ENCODE measurements around the gene CLEC20A. TPM values are rescaled to one million over a fixed set of nuclear protein-coding genes. Genes with fewer than 3 reads are reported as not detected.

Gene CLEC20A
- polyA plus RNA-seq, 4 donors: 0.04 to 0.10 TPM; not detected in 2

DNA sequence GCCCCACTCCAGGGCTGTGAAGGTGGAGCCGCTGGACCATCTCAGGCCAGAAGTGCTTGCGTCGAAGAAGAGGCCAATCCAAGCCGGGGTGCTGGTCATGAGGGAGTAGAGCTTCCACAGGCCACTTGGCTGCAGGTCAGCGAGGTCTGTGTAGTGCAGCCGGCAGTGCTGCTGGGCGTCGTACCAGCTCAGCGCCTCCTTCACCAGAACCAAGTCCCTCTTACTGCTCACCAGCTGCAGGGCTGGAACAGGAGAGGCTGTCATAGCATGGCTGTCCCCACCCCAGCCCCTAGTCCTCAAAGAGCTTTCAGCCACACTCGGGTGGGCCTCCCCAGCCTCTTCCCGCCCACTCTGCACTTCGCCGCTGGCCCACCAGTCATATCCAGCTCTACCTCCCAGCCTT lies 2.2 kb downstream of the CLEC20A start:
- H3K36me3 ChIP-seq (ENCODE audit: control insufficient read depth in 3 of 3, insufficient read depth in 2 of 3, low read depth in 1 of 3, low read length in 3 of 3): no peaks in the 10 kb centered on the region
- H3K27ac ChIP-seq (ENCODE audit: low read depth in 1 of 3, low read length in 2 of 3): no peak overlapping the region
- FAIRE-seq (no peak), DNase-seq (no peak)
- no peaks in the 10 kb centered on the region for H3K9me3 ChIP-seq (ENCODE audit: control insufficient read depth in 2 of 2, insufficient read depth in 1 of 2, low read depth in 1 of 2, low read length in 1 of 2)
- no peak overlapping the region for H3K4me3 ChIP-seq (ENCODE audit: low read depth in 1 of 3, low read length in 3 of 3)
- no peaks in the 10 kb centered on the region for H3K27me3 ChIP-seq (ENCODE audit: control insufficient read depth in 3 of 3, insufficient read depth in 3 of 3, low read length in 3 of 3)
- WGBS, 3 donors: 92 to 97% (median 93%) methylated on average over 13 of the region's 13 CpGs
- H3K4me1 ChIP-seq (ENCODE audit: control insufficient read depth in 3 of 3, insufficient read depth in 2 of 3, low read depth in 1 of 3, low read length in 2 of 3): no peaks in the 10 kb centered on the region

DNA sequence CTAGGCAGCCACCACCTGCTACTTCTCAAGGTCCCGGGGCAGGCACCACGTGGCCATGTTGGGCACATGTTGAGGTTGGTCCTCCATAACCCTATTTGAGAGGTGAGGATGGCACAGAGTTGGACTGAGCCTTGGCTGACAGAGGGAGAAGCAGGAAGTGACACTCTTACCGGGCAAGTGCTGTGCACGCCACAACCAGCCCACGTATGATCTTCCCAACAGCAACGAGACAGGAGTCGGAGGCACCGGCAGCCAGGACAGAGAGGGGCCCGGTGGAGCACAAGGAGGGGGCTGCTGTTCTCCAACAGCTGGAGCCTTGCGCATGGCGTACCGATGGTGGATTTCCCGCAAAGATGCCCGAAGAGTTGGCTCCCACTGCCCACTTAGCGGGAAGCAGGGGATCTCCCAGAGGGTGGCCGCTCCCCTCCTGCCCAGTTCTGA lies 3.4 kb downstream of the CLEC20A start:
- DNase-seq (no peak), FAIRE-seq (no peak)
- H3K9me3 ChIP-seq (ENCODE audit: control insufficient read depth in 2 of 2, insufficient read depth in 1 of 2, low read depth in 1 of 2, low read length in 1 of 2): no peaks in the 10 kb centered on the region
- H3K4me3 ChIP-seq (ENCODE audit: low read depth in 1 of 3, low read length in 3 of 3): no peak overlapping the region
- no peaks in the 10 kb centered on the region for H3K36me3 ChIP-seq (ENCODE audit: control insufficient read depth in 3 of 3, insufficient read depth in 2 of 3, low read depth in 1 of 3, low read length in 3 of 3)
- no peak overlapping the region for H3K27ac ChIP-seq (ENCODE audit: low read depth in 1 of 3, low read length in 2 of 3)
- no peaks in the 10 kb centered on the region for H3K4me1 ChIP-seq (ENCODE audit: control insufficient read depth in 3 of 3, insufficient read depth in 2 of 3, low read depth in 1 of 3, low read length in 2 of 3)
- WGBS, 3 donors: 92 to 95% (median 94%) methylated on average over 15 to 16 of the region's 16 CpGs
- H3K27me3 ChIP-seq (ENCODE audit: control insufficient read depth in 3 of 3, insufficient read depth in 3 of 3, low read length in 3 of 3): no peaks in the 10 kb centered on the region

DNA sequence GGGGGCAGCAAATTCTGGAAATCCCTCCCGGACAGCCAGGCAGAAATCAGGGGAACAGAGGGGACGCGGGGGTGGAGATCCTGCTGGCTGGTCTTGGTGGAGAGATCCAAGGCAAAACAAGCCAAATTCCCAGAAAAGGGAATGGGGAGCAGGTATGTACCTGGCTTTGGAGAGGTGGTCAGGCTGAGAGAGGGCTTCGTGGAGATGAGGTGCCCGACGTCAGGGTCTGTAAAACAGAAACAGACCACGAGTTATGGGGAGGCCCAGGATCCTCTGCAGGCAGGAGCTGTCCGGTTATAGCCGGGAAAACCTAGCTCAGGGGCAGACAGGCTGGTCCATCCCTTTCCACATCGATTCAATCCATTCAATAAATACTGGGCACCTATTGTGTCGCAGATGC lies 4.4 kb downstream of the CLEC20A start:
- FAIRE-seq (no peak), DNase-seq (no peak)
- no peaks in the 10 kb centered on the region for H3K9me3 ChIP-seq (ENCODE audit: control insufficient read depth in 2 of 2, insufficient read depth in 1 of 2, low read depth in 1 of 2, low read length in 1 of 2)
- peaks cover 0 to 3% (median 0%) of the 10 kb centered on the region in 3 donors for H3K4me1 ChIP-seq (ENCODE audit: control insufficient read depth in 3 of 3, insufficient read depth in 2 of 3, low read depth in 1 of 3, low read length in 2 of 3)
- no peak overlapping the region for H3K27ac ChIP-seq (ENCODE audit: low read depth in 1 of 3, low read length in 2 of 3)
- H3K27me3 ChIP-seq (ENCODE audit: control insufficient read depth in 3 of 3, insufficient read depth in 3 of 3, low read length in 3 of 3): peaks cover 0 to 6% (median 0%) of the 10 kb centered on the region in 3 donors
- H3K36me3 ChIP-seq (ENCODE audit: control insufficient read depth in 3 of 3, insufficient read depth in 2 of 3, low read depth in 1 of 3, low read length in 3 of 3): no peaks in the 10 kb centered on the region
- no peak overlapping the region for H3K4me3 ChIP-seq (ENCODE audit: low read depth in 1 of 3, low read length in 3 of 3)
- whole genome bisulfite sequencing, 3 donors: 85 to 88% (median 88%) methylated on average over 11 of the region's 11 CpGs

DNA sequence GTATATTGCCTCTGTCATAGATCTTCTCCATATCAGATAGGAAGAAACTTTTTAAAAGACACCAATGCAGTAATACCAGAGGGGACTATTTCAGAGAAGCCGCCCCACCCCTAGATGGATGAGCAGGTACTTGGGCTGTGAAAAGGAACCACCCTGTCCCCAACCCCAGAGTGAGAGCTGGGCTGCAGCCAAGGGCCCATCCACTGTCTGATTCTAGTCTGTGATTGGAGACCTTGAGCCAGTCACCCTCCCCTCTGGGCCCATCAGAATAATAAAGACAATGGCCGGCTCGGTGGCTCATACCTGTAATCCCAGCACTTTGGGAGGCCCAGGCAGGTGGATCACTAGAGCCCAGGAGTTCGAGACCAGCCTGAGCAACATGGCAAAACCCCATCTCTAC lies 5.0 kb downstream of the CLEC20A start:
- no peak overlapping the region for H3K4me3 ChIP-seq (ENCODE audit: low read depth in 1 of 3, low read length in 3 of 3)
- peaks cover 0 to 7% (median 0%) of the 10 kb centered on the region in 3 donors for H3K4me1 ChIP-seq (ENCODE audit: control insufficient read depth in 3 of 3, insufficient read depth in 2 of 3, low read depth in 1 of 3, low read length in 2 of 3)
- H3K27me3 ChIP-seq (ENCODE audit: control insufficient read depth in 3 of 3, insufficient read depth in 3 of 3, low read length in 3 of 3): peaks cover 0 to 10% (median 0%) of the 10 kb centered on the region in 3 donors
- no peaks in the 10 kb centered on the region for H3K36me3 ChIP-seq (ENCODE audit: control insufficient read depth in 3 of 3, insufficient read depth in 2 of 3, low read depth in 1 of 3, low read length in 3 of 3)
- no peak overlapping the region for H3K27ac ChIP-seq (ENCODE audit: low read depth in 1 of 3, low read length in 2 of 3)
- no peak for DNase-seq
- no peak for FAIRE-seq
- whole genome bisulfite sequencing, 3 donors: 81 to 88% (median 88%) methylated on average over 4 of the region's 4 CpGs
- H3K9me3 ChIP-seq (ENCODE audit: control insufficient read depth in 2 of 2, insufficient read depth in 1 of 2, low read depth in 1 of 2, low read length in 1 of 2): no peaks in the 10 kb centered on the region

DNA sequence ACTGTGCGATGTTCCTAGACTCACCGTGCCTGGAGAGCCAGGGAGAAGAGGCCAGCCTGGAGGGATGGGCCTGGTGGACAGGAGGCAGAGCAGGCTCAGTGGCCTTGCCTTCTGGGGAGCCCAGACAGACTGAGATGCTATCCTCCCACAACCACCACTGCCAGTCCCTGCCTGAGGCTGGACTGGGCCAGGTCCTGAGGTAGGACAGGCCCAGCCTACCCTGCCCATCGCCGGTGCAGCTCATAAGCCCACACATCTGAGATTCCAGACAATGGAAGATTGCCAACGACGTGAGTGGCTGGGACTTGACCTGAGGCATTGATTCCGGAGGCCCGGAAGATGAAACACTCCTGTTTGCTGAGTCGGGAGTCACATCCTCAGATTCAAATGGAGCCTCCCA lies 5.8 kb downstream of the CLEC20A start:
- no peak for FAIRE-seq
- Histone ChIP-seq H3K27ac (ENCODE audit: low read depth in 1 of 3, low read length in 2 of 3) (no peak overlapping the region), H3K9me3 (ENCODE audit: control insufficient read depth in 2 of 2, insufficient read depth in 1 of 2, low read depth in 1 of 2, low read length in 1 of 2) (no peaks in the 10 kb centered on the region), H3K4me1 (ENCODE audit: control insufficient read depth in 3 of 3, insufficient read depth in 2 of 3, low read depth in 1 of 3, low read length in 2 of 3) (peaks cover 0 to 12% (median 0%) of the 10 kb centered on the region in 3 donors), H3K27me3 (ENCODE audit: control insufficient read depth in 3 of 3, insufficient read depth in 3 of 3, low read length in 3 of 3) (peaks cover 0 to 10% (median 0%) of the 10 kb centered on the region in 3 donors), H3K36me3 (ENCODE audit: control insufficient read depth in 3 of 3, insufficient read depth in 2 of 3, low read depth in 1 of 3, low read length in 3 of 3) (no peaks in the 10 kb centered on the region), H3K4me3 (ENCODE audit: low read depth in 1 of 3, low read length in 3 of 3) (no peak overlapping the region)
- DNase-seq: no peak
- WGBS, 3 donors: 92 to 94% (median 93%) methylated on average over 9 of the region's 9 CpGs

DNA sequence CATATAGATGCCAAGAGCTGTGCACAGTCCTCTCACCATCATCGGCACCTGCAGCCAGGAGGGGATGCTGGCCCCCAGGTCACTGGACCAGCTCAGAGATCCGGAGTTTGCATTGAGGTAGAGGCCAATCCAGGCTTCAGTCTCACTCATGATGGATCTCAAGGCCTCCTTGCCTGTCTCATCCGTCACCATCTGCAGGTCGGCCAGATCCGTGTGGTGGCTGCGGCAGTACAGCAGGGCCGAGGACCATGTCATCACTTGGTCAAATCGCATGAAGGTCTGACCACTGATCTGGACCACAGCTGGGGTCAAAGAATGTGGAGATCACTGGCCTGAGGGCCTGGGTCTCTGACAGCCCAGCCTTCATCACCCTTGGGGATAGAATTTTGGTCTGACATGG lies 6.6 kb downstream of the CLEC20A start:
- no peak for FAIRE-seq
- peaks cover 0 to 12% (median 0%) of the 10 kb centered on the region in 3 donors for H3K4me1 ChIP-seq (ENCODE audit: control insufficient read depth in 3 of 3, insufficient read depth in 2 of 3, low read depth in 1 of 3, low read length in 2 of 3)
- 91 to 96% (median 95%) methylated on average over 8 of the region's 8 CpGs for WGBS, 3 donors
- no peaks in the 10 kb centered on the region for H3K9me3 ChIP-seq (ENCODE audit: control insufficient read depth in 2 of 2, insufficient read depth in 1 of 2, low read depth in 1 of 2, low read length in 1 of 2)
- no peaks in the 10 kb centered on the region for H3K36me3 ChIP-seq (ENCODE audit: control insufficient read depth in 3 of 3, insufficient read depth in 2 of 3, low read depth in 1 of 3, low read length in 3 of 3)
- H3K27me3 ChIP-seq (ENCODE audit: control insufficient read depth in 3 of 3, insufficient read depth in 3 of 3, low read length in 3 of 3): peaks cover 0 to 10% (median 0%) of the 10 kb centered on the region in 3 donors
- DNase-seq: no peak
- H3K27ac ChIP-seq (ENCODE audit: low read depth in 1 of 3, low read length in 2 of 3): no peak overlapping the region
- no peak overlapping the region for H3K4me3 ChIP-seq (ENCODE audit: low read depth in 1 of 3, low read length in 3 of 3)

DNA sequence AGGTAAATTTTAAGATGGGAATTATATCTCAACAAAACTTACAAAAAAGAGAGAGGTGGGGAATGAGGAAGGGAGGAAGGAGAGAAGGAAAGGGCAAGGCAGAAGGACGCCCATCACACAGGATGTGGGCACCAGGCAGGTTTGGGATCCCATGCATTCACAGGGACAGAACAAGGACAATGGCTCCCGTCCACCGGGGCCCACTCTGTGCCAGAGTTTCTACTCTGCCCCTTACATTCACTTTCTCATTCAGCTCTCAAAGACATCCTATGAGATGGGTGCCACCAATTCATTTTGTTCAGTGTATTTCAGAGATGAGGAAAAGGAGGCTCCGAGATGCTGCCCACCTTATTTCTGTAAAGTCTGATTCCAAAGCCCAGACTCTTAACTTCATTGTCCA lies 7.4 kb downstream of the CLEC20A start:
- WGBS, 3 donors: 87 to 91% (median 90%) methylated on average over 4 of the region's 4 CpGs
- H3K4me1 ChIP-seq (ENCODE audit: control insufficient read depth in 3 of 3, insufficient read depth in 2 of 3, low read depth in 1 of 3, low read length in 2 of 3): peaks cover 0 to 12% (median 0%) of the 10 kb centered on the region in 3 donors
- H3K4me3 ChIP-seq (ENCODE audit: low read depth in 1 of 3, low read length in 3 of 3): no peak overlapping the region
- no peak for FAIRE-seq
- peaks cover 0 to 10% (median 0%) of the 10 kb centered on the region in 3 donors for H3K27me3 ChIP-seq (ENCODE audit: control insufficient read depth in 3 of 3, insufficient read depth in 3 of 3, low read length in 3 of 3)
- no peaks in the 10 kb centered on the region for H3K9me3 ChIP-seq (ENCODE audit: control insufficient read depth in 2 of 2, insufficient read depth in 1 of 2, low read depth in 1 of 2, low read length in 1 of 2)
- DNase-seq: no peak
- no peak overlapping the region for H3K27ac ChIP-seq (ENCODE audit: low read depth in 1 of 3, low read length in 2 of 3)
- H3K36me3 ChIP-seq (ENCODE audit: control insufficient read depth in 3 of 3, insufficient read depth in 2 of 3, low read depth in 1 of 3, low read length in 3 of 3): no peaks in the 10 kb centered on the region

DNA sequence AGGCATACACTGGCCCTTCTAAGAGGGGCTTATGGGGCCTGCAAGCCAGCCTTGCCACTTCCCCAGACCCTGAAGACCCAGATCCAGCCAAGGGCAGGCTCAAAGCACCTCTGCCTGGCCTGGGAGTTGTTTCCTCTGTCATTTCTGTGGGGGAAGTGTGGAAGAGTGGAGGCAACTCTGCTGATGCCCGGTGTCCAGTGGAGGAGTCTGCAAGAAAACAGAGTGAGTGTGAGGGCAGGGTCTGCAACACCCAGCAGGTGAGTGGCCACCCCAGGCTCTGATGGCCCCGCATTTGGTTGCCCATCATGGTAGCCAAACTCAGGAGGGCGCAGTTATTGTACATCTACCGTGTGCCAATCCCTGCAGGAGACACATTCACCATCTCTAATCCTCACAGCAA lies 8.4 kb downstream of the CLEC20A start:
- DNase-seq: no peak
- no peak for FAIRE-seq
- peaks cover 0 to 10% (median 0%) of the 10 kb centered on the region in 3 donors for H3K27me3 ChIP-seq (ENCODE audit: control insufficient read depth in 3 of 3, insufficient read depth in 3 of 3, low read length in 3 of 3)
- no peak overlapping the region for H3K27ac ChIP-seq (ENCODE audit: low read depth in 1 of 3, low read length in 2 of 3)
- H3K4me1 ChIP-seq (ENCODE audit: control insufficient read depth in 3 of 3, insufficient read depth in 2 of 3, low read depth in 1 of 3, low read length in 2 of 3): peaks cover 0 to 12% (median 0%) of the 10 kb centered on the region in 3 donors
- 84 to 95% (median 94%) methylated on average over 4 of the region's 4 CpGs for WGBS, 3 donors
- H3K9me3 ChIP-seq (ENCODE audit: control insufficient read depth in 2 of 2, insufficient read depth in 1 of 2, low read depth in 1 of 2, low read length in 1 of 2): no peaks in the 10 kb centered on the region
- no peak overlapping the region for H3K4me3 ChIP-seq (ENCODE audit: low read depth in 1 of 3, low read length in 3 of 3)
- no peaks in the 10 kb centered on the region for H3K36me3 ChIP-seq (ENCODE audit: control insufficient read depth in 3 of 3, insufficient read depth in 2 of 3, low read depth in 1 of 3, low read length in 3 of 3)

DNA sequence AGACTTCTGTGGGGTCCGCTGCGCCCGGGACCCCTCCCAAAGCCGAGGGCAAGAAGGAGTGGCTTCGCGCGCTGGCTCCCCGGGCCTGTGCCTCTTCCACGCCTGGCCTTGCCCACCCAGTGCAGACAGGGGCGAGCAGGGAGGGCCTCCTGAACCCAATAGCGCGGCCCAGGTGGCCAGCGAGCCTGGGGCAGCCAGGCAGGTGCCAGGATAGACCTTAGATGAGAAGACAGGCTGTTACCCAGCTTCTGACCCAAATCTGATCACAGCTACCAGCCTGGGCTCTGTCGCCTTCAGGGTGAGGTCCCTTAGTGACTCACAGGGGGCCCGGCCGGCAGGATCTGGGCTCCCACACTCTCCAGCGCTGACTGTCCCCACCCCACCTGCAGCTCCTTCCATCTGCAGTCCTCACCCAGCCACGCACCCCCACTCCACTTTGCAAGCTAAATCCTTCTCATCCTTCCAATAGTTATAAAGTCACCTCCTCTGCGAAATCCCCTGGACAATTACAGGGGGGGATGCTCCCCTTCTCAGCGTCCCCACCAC lies 9.6 kb downstream of the CLEC20A start:
- no peak for FAIRE-seq
- Histone ChIP-seq H3K9me3 (ENCODE audit: control insufficient read depth in 2 of 2, insufficient read depth in 1 of 2, low read depth in 1 of 2, low read length in 1 of 2) (no peaks in the 10 kb centered on the region), H3K4me1 (ENCODE audit: control insufficient read depth in 3 of 3, insufficient read depth in 2 of 3, low read depth in 1 of 3, low read length in 2 of 3) (peaks cover 0 to 12% (median 0%) of the 10 kb centered on the region in 3 donors), H3K27me3 (ENCODE audit: control insufficient read depth in 3 of 3, insufficient read depth in 3 of 3, low read length in 3 of 3) (peaks cover 0 to 10% (median 0%) of the 10 kb centered on the region in 3 donors), H3K36me3 (ENCODE audit: control insufficient read depth in 3 of 3, insufficient read depth in 2 of 3, low read depth in 1 of 3, low read length in 3 of 3) (no peaks in the 10 kb centered on the region), H3K4me3 (ENCODE audit: low read depth in 1 of 3, low read length in 3 of 3) (peak overlapping the region in 1 of 3 donors; percentile 47), H3K27ac (ENCODE audit: low read depth in 1 of 3, low read length in 2 of 3) (no peak overlapping the region)
- 43 to 47% (median 43%) methylated on average over 16 to 20 of the region's 20 CpGs for WGBS, 3 donors
- DNase-seq: peak in 1 of 2 donors; percentile 26

Measured in small intestine (tissue), 7 donors.